Measurements from ENCODE around the gene ASB18. TPM values are rescaled to one million over a fixed set of nuclear protein-coding genes. Genes with fewer than 3 reads are reported as not detected.

The ASB18 gene
- total RNA-seq, 1 experiment from 2014 or later, result not detected

GRCh38 chr2:236250286-236250685 is 13.9 kb downstream of the ASB18 start:
- no peaks in the 10 kb centered on the region for H3K36me3 Mint-ChIP-seq (ENCODE audit: insufficient read depth, unreplicated experiment)
- Histone ChIP-seq H3K9me3 (no peaks in the 10 kb centered on the region), H3K4me3 (ENCODE audit: low read depth, low read length) (no peak overlapping the region), H3K4me1 (peaks cover 6% of the 10 kb centered on the region; the same call in 1 of the 2 replicates), H3K36me3 (ENCODE audit: control insufficient read depth, insufficient read depth, low read length) (no peaks in the 10 kb centered on the region), H3K27me3 (replicated peaks; ENCODE audit: control insufficient read depth, insufficient read depth, low read length) (no peaks in the 10 kb centered on the region)
- H3K27me3 Mint-ChIP-seq (ENCODE audit: insufficient read depth, unreplicated experiment), result peaks cover 2% of the 10 kb centered on the region
- POLR2A ChIA-PET, result no interaction called here
- CTCF ChIA-PET, result no interaction called here
- TF ChIP-seq CTCF (IDR thresholded peaks at IDR 0.05; ENCODE audit: insufficient read depth in 1 of 2, low read depth in 1 of 2, low read length in 1 of 2, severe bottlenecking in 1 of 2, unreplicated experiment in 1 of 2), result no peak
- no TSS peak for BruUV-seq (replicated peaks)
- intact Hi-C loops (cut with micrococcal nuclease; ENCODE audit: unreplicated experiment), result no loop called here
- DNase-seq, result no peak
- no peak overlapping the region for H3K4me3 Mint-ChIP-seq (ENCODE audit: unreplicated experiment)
- no peak overlapping the region for H3K27ac Mint-ChIP-seq (ENCODE audit: unreplicated experiment)
- no peaks in the 10 kb centered on the region for H3K4me1 Mint-ChIP-seq (ENCODE audit: low read depth, unreplicated experiment)
- H3K9me3 Mint-ChIP-seq (ENCODE audit: unreplicated experiment), result no peaks in the 10 kb centered on the region

- BruUV-seq (replicated peaks), result no TSS peak
These were observed 15.1 kb downstream of the ASB18 start for GRCh38 chr2:236249066-236249465.

GRCh38 chr2:236246711-236247246 is 17.4 kb downstream of the ASB18 start:
- Histone ChIP-seq H3K36me3 (ENCODE audit: control insufficient read depth, insufficient read depth, low read length) (no peaks in the 10 kb centered on the region), H3K27me3 (replicated peaks; ENCODE audit: control insufficient read depth, insufficient read depth, low read length) (no peaks in the 10 kb centered on the region), H3K9me3 (no peaks in the 10 kb centered on the region), H3K4me3 (ENCODE audit: low read depth, low read length) (no peak overlapping the region), H3K4me1 (peaks cover 6% of the 10 kb centered on the region; the same call in 1 of the 2 replicates)
- ChIA-PET CTCF (no interaction called here), POLR2A (no interaction called here)
- Mint-ChIP-seq H3K4me3 (ENCODE audit: unreplicated experiment) (no peak overlapping the region), H3K27ac (ENCODE audit: unreplicated experiment) (no peak overlapping the region), H3K36me3 (ENCODE audit: insufficient read depth, unreplicated experiment) (no peaks in the 10 kb centered on the region), H3K27me3 (ENCODE audit: insufficient read depth, unreplicated experiment) (peaks cover 2% of the 10 kb centered on the region), H3K4me1 (ENCODE audit: low read depth, unreplicated experiment) (no peaks in the 10 kb centered on the region), H3K9me3 (ENCODE audit: unreplicated experiment) (no peaks in the 10 kb centered on the region)
- no TSS peak for BruUV-seq (replicated peaks)
- DNase-seq, result no peak
- no peak for TF ChIP-seq CTCF (IDR thresholded peaks at IDR 0.05; ENCODE audit: insufficient read depth in 1 of 2, low read depth in 1 of 2, low read length in 1 of 2, severe bottlenecking in 1 of 2, unreplicated experiment in 1 of 2)
- intact Hi-C loops (cut with micrococcal nuclease; ENCODE audit: unreplicated experiment), result no loop called here

More at GRCh38 chr2:236249066-236249465, 15.1 kb downstream of the ASB18 start:
- DNase-seq, result no peak
- H3K27ac Mint-ChIP-seq (ENCODE audit: unreplicated experiment), result no peak overlapping the region
- Histone ChIP-seq H3K27me3 (replicated peaks; ENCODE audit: control insufficient read depth, insufficient read depth, low read length) (no peaks in the 10 kb centered on the region), H3K4me3 (ENCODE audit: low read depth, low read length) (no peak overlapping the region), H3K4me1 (peaks cover 6% of the 10 kb centered on the region; the same call in 1 of the 2 replicates), H3K36me3 (ENCODE audit: control insufficient read depth, insufficient read depth, low read length) (no peaks in the 10 kb centered on the region), H3K9me3 (no peaks in the 10 kb centered on the region)
- H3K36me3 Mint-ChIP-seq (ENCODE audit: insufficient read depth, unreplicated experiment), result no peaks in the 10 kb centered on the region
- TF ChIP-seq CTCF (IDR thresholded peaks at IDR 0.05; ENCODE audit: insufficient read depth in 1 of 2, low read depth in 1 of 2, low read length in 1 of 2, severe bottlenecking in 1 of 2, unreplicated experiment in 1 of 2), result no peak
- POLR2A ChIA-PET, result no interaction called here
- H3K4me1 Mint-ChIP-seq (ENCODE audit: low read depth, unreplicated experiment), result no peaks in the 10 kb centered on the region
- CTCF ChIA-PET, result no interaction called here
- H3K9me3 Mint-ChIP-seq (ENCODE audit: unreplicated experiment), result no peaks in the 10 kb centered on the region
- intact Hi-C loops (cut with micrococcal nuclease; ENCODE audit: unreplicated experiment), result no loop called here
- H3K4me3 Mint-ChIP-seq (ENCODE audit: unreplicated experiment), result no peak overlapping the region
- H3K27me3 Mint-ChIP-seq (ENCODE audit: insufficient read depth, unreplicated experiment), result peaks cover 2% of the 10 kb centered on the region
